K562 (cell line): Measurements from ENCODE around the gene DNAJC8. TPM values are rescaled to one million over a fixed set of nuclear protein-coding genes. Genes with fewer than 3 reads are reported as not detected.

Experiments
- CTBP1 ChIP-seq: fragments of 450-650 bp; IDR thresholded peaks from 2 replicates; pipeline ENCODE4 v1.6.1; 2016; ENCODE audit warnings: borderline replicate concordance
- E2F1 ChIP-seq: sonication (generic); formaldehyde crosslinking; IDR thresholded peaks from 2 replicates; pipeline ENCODE4 v1.8.1; 2023; ENCODE audit warnings: mild to moderate bottlenecking, missing genetic modification reagents, moderate library complexity
- MXD1 ChIP-seq: fragments of 250-450 bp; sonication (Bioruptor Pico); IDR thresholded peaks from 2 replicates; pipeline ENCODE4 v1.8.0; 2021; ENCODE audit warnings: borderline replicate concordance, mild to moderate bottlenecking, moderate library complexity; ENCODE audit not compliant: poor library complexity, severe bottlenecking
- STAG1 ChIP-seq: sonication (generic); formaldehyde crosslinking; IDR thresholded peaks from 2 replicates; pipeline ENCODE4 v1.5.0; 2020; ENCODE audit warnings: missing genetic modification reagents, borderline replicate concordance
- TBL1XR1 ChIP-seq, 2 experiments: IDR thresholded peaks; 2 replicates each; pipeline ENCODE4 v1.6.1; 2012; ENCODE audit warnings: improper control_type of control experiment in 2 of 2, low read length in 2 of 2, mild to moderate bottlenecking in 1 of 2
- polyA plus RNA-seq, 8 experiments: library from polyadenylated mRNA; depleted of rRNA in 4 of 8; stranded (reverse) in 5 of 8; unstranded in 3 of 8; fragments of >200 nt; fragmentation: Nextera tagmentation in 2 of 8; fragmentation: Illumina TruSeq in 1 of 8; extraction: Ambion mirVana in 2 of 8; extraction: Trizol in 1 of 8; gene quantifications; 2 replicates each; pipeline versions ENCODE4 v1.2.1 to v1.2.3, GENCODE V29; 2011 to 2014; ENCODE audit warnings: inconsistent platforms in 1 of 8, missing spikeins in 1 of 8
- total RNA-seq, 7 experiments: library from RNA; depleted of rRNA in 6 of 7; stranded (reverse); fragments of >200 nt in 6 of 7; fragmentation: Illumina TruSeq in 2 of 7; extraction: Trizol in 2 of 7; gene quantifications; 2 replicates each; pipeline versions ENCODE4 v1.2.1 to v1.2.3, GENCODE V29; 2011 to 2021; ENCODE audit warnings: low replicate concordance in 1 of 7
- TF ChIP-seq, protein P1 (sequence below): fragments of 200-600 bp; sonication (generic); IDR thresholded peaks from one replicate; pipeline ENCODE4 v1.6.1; 2012; ENCODE audit warnings: mild to moderate bottlenecking, low read depth, low read length, inconsistent platforms
- TF ChIP-seq, protein P2 (sequence below): fragments of 250-450 bp; sonication (Bioruptor Pico); IDR thresholded peaks from 2 replicates; pipeline ENCODE4 v1.8.0; 2022; ENCODE audit warnings: moderate library complexity, mild to moderate bottlenecking, inconsistent platforms
- TF ChIP-seq, protein P3 (sequence below): fragments of 200-800 bp; sonication (Bioruptor generic); IDR thresholded peaks from 2 replicates; pipeline ENCODE4 v1.6.1; 2017; ENCODE audit warnings: missing genetic modification characterization, missing compliant biosample characterization

Gene DNAJC8
- total and polyA plus RNA-seq, 9 of the 15 experiments (the other 6 are each of a cell fraction or from before 2014, with no cell fraction given): 143 to 508 (median 209) TPM

DNA sequence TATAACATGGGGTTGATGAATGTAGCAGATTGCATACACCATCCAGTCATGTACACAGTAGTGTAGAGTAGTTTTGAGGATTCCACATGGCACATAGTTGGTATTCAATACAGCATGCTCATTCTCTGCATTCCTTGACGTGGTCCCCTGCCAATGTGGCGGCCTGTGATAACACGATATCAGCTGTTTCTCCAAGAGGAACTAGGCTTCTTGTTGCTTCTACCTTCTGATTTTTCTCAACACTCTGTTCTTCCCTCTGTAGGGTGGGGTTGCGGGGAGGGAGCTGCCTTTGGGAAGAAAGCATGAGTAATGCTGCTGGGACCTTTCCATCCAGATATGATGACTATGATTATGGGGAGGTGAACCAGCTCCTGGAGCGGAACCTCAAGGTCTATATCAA lies 45.9 kb upstream of the DNAJC8 start (continued):
- no peak; a peak in 1 of 4 replicates for TF ChIP-seq TBL1XR1 (IDR thresholded peaks at IDR 0.05; ENCODE audit: low read length in 2 of 2)
- TF ChIP-seq, protein P1, sequence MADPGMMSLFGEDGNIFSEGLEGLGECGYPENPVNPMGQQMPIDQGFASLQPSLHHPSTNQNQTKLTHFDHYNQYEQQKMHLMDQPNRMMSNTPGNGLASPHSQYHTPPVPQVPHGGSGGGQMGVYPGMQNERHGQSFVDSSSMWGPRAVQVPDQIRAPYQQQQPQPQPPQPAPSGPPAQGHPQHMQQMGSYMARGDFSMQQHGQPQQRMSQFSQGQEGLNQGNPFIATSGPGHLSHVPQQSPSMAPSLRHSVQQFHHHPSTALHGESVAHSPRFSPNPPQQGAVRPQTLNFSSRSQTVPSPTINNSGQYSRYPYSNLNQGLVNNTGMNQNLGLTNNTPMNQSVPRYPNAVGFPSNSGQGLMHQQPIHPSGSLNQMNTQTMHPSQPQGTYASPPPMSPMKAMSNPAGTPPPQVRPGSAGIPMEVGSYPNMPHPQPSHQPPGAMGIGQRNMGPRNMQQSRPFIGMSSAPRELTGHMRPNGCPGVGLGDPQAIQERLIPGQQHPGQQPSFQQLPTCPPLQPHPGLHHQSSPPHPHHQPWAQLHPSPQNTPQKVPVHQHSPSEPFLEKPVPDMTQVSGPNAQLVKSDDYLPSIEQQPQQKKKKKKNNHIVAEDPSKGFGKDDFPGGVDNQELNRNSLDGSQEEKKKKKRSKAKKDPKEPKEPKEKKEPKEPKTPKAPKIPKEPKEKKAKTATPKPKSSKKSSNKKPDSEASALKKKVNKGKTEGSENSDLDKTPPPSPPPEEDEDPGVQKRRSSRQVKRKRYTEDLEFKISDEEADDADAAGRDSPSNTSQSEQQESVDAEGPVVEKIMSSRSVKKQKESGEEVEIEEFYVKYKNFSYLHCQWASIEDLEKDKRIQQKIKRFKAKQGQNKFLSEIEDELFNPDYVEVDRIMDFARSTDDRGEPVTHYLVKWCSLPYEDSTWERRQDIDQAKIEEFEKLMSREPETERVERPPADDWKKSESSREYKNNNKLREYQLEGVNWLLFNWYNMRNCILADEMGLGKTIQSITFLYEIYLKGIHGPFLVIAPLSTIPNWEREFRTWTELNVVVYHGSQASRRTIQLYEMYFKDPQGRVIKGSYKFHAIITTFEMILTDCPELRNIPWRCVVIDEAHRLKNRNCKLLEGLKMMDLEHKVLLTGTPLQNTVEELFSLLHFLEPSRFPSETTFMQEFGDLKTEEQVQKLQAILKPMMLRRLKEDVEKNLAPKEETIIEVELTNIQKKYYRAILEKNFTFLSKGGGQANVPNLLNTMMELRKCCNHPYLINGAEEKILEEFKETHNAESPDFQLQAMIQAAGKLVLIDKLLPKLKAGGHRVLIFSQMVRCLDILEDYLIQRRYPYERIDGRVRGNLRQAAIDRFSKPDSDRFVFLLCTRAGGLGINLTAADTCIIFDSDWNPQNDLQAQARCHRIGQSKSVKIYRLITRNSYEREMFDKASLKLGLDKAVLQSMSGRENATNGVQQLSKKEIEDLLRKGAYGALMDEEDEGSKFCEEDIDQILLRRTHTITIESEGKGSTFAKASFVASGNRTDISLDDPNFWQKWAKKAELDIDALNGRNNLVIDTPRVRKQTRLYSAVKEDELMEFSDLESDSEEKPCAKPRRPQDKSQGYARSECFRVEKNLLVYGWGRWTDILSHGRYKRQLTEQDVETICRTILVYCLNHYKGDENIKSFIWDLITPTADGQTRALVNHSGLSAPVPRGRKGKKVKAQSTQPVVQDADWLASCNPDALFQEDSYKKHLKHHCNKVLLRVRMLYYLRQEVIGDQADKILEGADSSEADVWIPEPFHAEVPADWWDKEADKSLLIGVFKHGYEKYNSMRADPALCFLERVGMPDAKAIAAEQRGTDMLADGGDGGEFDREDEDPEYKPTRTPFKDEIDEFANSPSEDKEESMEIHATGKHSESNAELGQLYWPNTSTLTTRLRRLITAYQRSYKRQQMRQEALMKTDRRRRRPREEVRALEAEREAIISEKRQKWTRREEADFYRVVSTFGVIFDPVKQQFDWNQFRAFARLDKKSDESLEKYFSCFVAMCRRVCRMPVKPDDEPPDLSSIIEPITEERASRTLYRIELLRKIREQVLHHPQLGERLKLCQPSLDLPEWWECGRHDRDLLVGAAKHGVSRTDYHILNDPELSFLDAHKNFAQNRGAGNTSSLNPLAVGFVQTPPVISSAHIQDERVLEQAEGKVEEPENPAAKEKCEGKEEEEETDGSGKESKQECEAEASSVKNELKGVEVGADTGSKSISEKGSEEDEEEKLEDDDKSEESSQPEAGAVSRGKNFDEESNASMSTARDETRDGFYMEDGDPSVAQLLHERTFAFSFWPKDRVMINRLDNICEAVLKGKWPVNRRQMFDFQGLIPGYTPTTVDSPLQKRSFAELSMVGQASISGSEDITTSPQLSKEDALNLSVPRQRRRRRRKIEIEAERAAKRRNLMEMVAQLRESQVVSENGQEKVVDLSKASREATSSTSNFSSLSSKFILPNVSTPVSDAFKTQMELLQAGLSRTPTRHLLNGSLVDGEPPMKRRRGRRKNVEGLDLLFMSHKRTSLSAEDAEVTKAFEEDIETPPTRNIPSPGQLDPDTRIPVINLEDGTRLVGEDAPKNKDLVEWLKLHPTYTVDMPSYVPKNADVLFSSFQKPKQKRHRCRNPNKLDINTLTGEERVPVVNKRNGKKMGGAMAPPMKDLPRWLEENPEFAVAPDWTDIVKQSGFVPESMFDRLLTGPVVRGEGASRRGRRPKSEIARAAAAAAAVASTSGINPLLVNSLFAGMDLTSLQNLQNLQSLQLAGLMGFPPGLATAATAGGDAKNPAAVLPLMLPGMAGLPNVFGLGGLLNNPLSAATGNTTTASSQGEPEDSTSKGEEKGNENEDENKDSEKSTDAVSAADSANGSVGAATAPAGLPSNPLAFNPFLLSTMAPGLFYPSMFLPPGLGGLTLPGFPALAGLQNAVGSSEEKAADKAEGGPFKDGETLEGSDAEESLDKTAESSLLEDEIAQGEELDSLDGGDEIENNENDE: no peak
- TF ChIP-seq E2F1 (CRISPR knock-in tag): no peak
- TF ChIP-seq STAG1 (CRISPR knock-in tag): no peak
- TF ChIP-seq MXD1 (CRISPR knock-in tag): no peak
- TF ChIP-seq, protein P2, sequence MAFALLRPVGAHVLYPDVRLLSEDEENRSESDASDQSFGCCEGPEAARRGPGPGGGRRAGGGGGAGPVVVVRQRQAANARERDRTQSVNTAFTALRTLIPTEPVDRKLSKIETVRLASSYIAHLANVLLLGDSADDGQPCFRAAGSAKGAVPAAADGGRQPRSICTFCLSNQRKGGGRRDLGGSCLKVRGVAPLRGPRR (CRISPR knock-in tag): no peak
- TF ChIP-seq, protein P3, sequence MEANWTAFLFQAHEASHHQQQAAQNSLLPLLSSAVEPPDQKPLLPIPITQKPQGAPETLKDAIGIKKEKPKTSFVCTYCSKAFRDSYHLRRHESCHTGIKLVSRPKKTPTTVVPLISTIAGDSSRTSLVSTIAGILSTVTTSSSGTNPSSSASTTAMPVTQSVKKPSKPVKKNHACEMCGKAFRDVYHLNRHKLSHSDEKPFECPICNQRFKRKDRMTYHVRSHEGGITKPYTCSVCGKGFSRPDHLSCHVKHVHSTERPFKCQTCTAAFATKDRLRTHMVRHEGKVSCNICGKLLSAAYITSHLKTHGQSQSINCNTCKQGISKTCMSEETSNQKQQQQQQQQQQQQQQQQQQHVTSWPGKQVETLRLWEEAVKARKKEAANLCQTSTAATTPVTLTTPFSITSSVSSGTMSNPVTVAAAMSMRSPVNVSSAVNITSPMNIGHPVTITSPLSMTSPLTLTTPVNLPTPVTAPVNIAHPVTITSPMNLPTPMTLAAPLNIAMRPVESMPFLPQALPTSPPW (CRISPR knock-in tag): peak; percentile 70
- TF ChIP-seq CTBP1: peak; percentile 72
